ENCODE results near the gene E2F7. TPM values are rescaled to one million over a fixed set of nuclear protein-coding genes. Genes with fewer than 3 reads are reported as not detected.

Gene E2F7
- total and polyA plus RNA-seq, 2 experiments from 2014 or later, result 31.8 to 40.3 TPM

DNA sequence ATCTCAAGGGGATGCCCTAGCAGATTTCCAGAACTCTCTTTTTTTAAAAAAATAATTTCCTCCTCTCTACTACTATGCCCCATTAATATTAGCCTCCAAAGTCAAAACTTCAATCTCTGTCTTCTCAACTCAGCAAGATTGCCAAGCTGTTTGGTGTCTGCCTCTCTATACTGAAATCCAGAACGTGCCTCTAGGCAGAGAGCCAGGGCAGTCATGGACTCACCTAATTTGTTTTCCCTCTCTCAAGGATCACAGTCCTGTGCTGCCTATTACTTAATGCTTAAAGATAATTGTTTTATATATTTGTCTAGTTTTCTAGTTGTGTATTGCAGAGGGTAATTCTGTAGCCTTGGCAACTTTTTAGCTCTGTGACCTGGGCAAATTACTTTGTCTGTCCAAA lies 74.7 kb downstream of the E2F7 start (continued):
- TF ChIP-seq ETS1 (IDR thresholded peaks at IDR 0.05) (no peak), ZNF114 (CRISPR knock-in tag; IDR thresholded peaks at IDR 0.05) (no peak), ZNF331 (CRISPR knock-in tag; IDR thresholded peaks at IDR 0.05; ENCODE audit: low read depth) (no peak), EZH2 (IDR thresholded peaks at IDR 0.05; ENCODE audit: low read depth, unreplicated experiment) (no peak), EZH2phosphoT487 (IDR thresholded peaks at IDR 0.05; ENCODE audit: unreplicated experiment) (no peak), STAT1 (IDR thresholded peaks at IDR 0.05; ENCODE audit: unreplicated experiment) (no peak), CREB1 (CRISPR knock-in tag; IDR thresholded peaks at IDR 0.05; ENCODE audit: low read depth) (no peak), JUNB (IDR thresholded peaks at IDR 0.05; ENCODE audit: unreplicated experiment) (no peak)
- TF ChIP-seq, protein P1, sequence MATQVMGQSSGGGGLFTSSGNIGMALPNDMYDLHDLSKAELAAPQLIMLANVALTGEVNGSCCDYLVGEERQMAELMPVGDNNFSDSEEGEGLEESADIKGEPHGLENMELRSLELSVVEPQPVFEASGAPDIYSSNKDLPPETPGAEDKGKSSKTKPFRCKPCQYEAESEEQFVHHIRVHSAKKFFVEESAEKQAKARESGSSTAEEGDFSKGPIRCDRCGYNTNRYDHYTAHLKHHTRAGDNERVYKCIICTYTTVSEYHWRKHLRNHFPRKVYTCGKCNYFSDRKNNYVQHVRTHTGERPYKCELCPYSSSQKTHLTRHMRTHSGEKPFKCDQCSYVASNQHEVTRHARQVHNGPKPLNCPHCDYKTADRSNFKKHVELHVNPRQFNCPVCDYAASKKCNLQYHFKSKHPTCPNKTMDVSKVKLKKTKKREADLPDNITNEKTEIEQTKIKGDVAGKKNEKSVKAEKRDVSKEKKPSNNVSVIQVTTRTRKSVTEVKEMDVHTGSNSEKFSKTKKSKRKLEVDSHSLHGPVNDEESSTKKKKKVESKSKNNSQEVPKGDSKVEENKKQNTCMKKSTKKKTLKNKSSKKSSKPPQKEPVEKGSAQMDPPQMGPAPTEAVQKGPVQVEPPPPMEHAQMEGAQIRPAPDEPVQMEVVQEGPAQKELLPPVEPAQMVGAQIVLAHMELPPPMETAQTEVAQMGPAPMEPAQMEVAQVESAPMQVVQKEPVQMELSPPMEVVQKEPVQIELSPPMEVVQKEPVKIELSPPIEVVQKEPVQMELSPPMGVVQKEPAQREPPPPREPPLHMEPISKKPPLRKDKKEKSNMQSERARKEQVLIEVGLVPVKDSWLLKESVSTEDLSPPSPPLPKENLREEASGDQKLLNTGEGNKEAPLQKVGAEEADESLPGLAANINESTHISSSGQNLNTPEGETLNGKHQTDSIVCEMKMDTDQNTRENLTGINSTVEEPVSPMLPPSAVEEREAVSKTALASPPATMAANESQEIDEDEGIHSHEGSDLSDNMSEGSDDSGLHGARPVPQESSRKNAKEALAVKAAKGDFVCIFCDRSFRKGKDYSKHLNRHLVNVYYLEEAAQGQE (IDR thresholded peaks at IDR 0.05; ENCODE audit: unreplicated experiment), result no peak

GRCh38 chr12:76984566-76984965 lies 80.8 kb downstream of the E2F7 start:
- H3K27me3 ChIP-seq (ENCODE audit: insufficient read depth), result no peaks in the 10 kb centered on the region
- no peak overlapping the region for H2AFZ ChIP-seq
- Mint-ChIP-seq H3K27ac (no peak overlapping the region), H3K4me1 (no peaks in the 10 kb centered on the region), H3K27me3 (ENCODE audit: insufficient read depth, low read depth, poor library complexity) (peaks cover 2% of the 10 kb centered on the region), H3K36me3 (ENCODE audit: low read depth) (peaks cover 11% of the 10 kb centered on the region; the same call in 1 of the 3 replicates), H3K9me3 (peaks cover 25% of the 10 kb centered on the region), H3K4me3 (no peak overlapping the region)
- H3K4me2 ChIP-seq, result no peak overlapping the region
- DNase-seq (ENCODE audit: low spot score), result no peak
- H3K4me3 ChIP-seq, result no peak overlapping the region
- no peaks in the 10 kb centered on the region for H4K20me1 ChIP-seq (replicated peaks; ENCODE audit: insufficient read depth)
- ATAC-seq, result no peak
- H3K9me2 ChIP-seq (ENCODE audit: insufficient read depth), result no peaks in the 10 kb centered on the region; the same call in 1 of the 2 replicates
- H3K79me2 ChIP-seq (replicated peaks; ENCODE audit: insufficient read depth), result no peaks in the 10 kb centered on the region
- no peaks in the 10 kb centered on the region for H3K36me3 ChIP-seq (ENCODE audit: insufficient read depth)
- no peak overlapping the region for H3K27ac ChIP-seq (ENCODE audit: low read depth)
- H3K4me1 ChIP-seq (ENCODE audit: insufficient read depth), result no peaks in the 10 kb centered on the region
- H3F3A ChIP-seq (replicated peaks; ENCODE audit: low read depth), result no peaks in the 10 kb centered on the region
- TF ChIP-seq CREB1 (CRISPR knock-in tag; IDR thresholded peaks at IDR 0.05; ENCODE audit: low read depth) (no peak), ZNF331 (CRISPR knock-in tag; IDR thresholded peaks at IDR 0.05; ENCODE audit: low read depth) (no peak), ZNF114 (CRISPR knock-in tag; IDR thresholded peaks at IDR 0.05) (no peak), POLR2AphosphoS5 (IDR thresholded peaks at IDR 0.05; ENCODE audit: low read depth) (no peak), ETS1 (IDR thresholded peaks at IDR 0.05) (no peak)
- TF ChIP-seq, protein P1 (IDR thresholded peaks at IDR 0.05; ENCODE audit: unreplicated experiment), result no peak

Data from GM23338 (cell line).